Stimulated activated CD8-positive, alpha-beta memory T cell treated with anti-CD3 and anti-CD28 coated beads, Interleukin-12 subunit alpha, Interleukin-12 subunit beta, amount 100 ng/mL, for 4 hours (primary cell): ENCODE measurements around the gene COPS6.
"Not testable (repeated sequence)": the region's sequence is repeated elsewhere in the genome, so short reads cannot be mapped to it uniquely, and the experiment has no call there.

ENCODE experiments used
- DNase-seq: peaks from one replicate; pipeline ENCODE4 v3.0.0-alpha.2; 2020; ENCODE audit warnings: low read depth

The COPS6 gene

GRCh38 chr7:100127866-100128636, 39.3 kb downstream of the COPS6 start:
- no peak for DNase-seq

GRCh38 chr7:100128637-100128963, 39.8 kb downstream of the COPS6 start:
- no peak for DNase-seq

- not testable (repeated sequence) for DNase-seq
These were observed 41.4 kb downstream of the COPS6 start for GRCh38 chr7:100130220-100130607.

- DNase-seq: peak; percentile 64
These were observed 42.1 kb downstream of the COPS6 start for GRCh38 chr7:100130608-100131453.

- no peak for DNase-seq
These were observed 43.4 kb downstream of the COPS6 start for GRCh38 chr7:100132126-100132525.

GRCh38 chr7:100132697-100133151, 44.0 kb downstream of the COPS6 start:
- no peak for DNase-seq

GRCh38 chr7:100137851-100138760, 49.3 kb downstream of the COPS6 start:
- no peak for DNase-seq

- no peak for DNase-seq
These were observed 52.8 kb downstream of the COPS6 start for GRCh38 chr7:100141555-100141949.
